ENCODE measurements around the gene SLC4A1.

SLC4A1 gene

DNA sequence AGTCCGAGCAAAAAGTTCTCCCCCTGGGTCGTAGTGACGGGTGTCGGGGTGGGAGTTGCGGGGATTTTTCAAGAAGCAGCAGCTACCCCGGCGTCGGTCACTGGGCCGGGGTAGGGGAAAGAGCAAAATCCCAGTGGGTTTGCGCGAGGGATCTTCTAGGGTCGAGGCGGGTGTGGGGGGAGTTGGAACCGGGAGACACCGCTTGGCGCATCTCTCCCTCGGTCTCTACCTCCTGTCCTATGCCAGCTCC is 46.1 kb downstream of the SLC4A1 start:
- Histone ChIP-seq H3K4me1 (ENCODE audit: control insufficient read depth, insufficient read depth, low read length) (peaks cover 14% of the 10 kb centered on the region), H3K36me3 (ENCODE audit: control insufficient read depth, insufficient read depth, low read length) (peaks cover under 1% of the 10 kb centered on the region), H3K4me3 (ENCODE audit: insufficient read depth, low read depth, low read length) (peak overlapping the region; percentile 72), H3K9me3 (ENCODE audit: control insufficient read depth, low read length) (no peaks in the 10 kb centered on the region), H3K27ac (ENCODE audit: insufficient read depth, low read depth, low read length, poor library complexity, severe bottlenecking) (no peak overlapping the region), H3K27me3 (ENCODE audit: control insufficient read depth, insufficient read depth, low read length, poor library complexity, severe bottlenecking) (no peaks in the 10 kb centered on the region)
- WGBS, 2 experiments = 0% methylated on average over 17 of the region's 17 CpGs

- no peaks in the 10 kb centered on the region for H3K27me3 ChIP-seq (ENCODE audit: control insufficient read depth, insufficient read depth, low read length, poor library complexity, severe bottlenecking)
- peaks cover 5% of the 10 kb centered on the region for H3K36me3 ChIP-seq (ENCODE audit: control insufficient read depth, insufficient read depth, low read length)
- H3K9me3 ChIP-seq (ENCODE audit: control insufficient read depth, low read length) = no peaks in the 10 kb centered on the region
- H3K27ac ChIP-seq (ENCODE audit: insufficient read depth, low read depth, low read length, poor library complexity, severe bottlenecking) = no peak overlapping the region
- H3K4me1 ChIP-seq (ENCODE audit: control insufficient read depth, insufficient read depth, low read length) = peaks cover 14% of the 10 kb centered on the region
- 0% methylated on average over 53 to 54 of the region's 54 CpGs for WGBS, 2 experiments
- peak overlapping the region; percentile 72 for H3K4me3 ChIP-seq (ENCODE audit: insufficient read depth, low read depth, low read length)
Measured at GRCh38 chr17:44221084-44221861, 46.7 kb downstream of the SLC4A1 start.

DNA sequence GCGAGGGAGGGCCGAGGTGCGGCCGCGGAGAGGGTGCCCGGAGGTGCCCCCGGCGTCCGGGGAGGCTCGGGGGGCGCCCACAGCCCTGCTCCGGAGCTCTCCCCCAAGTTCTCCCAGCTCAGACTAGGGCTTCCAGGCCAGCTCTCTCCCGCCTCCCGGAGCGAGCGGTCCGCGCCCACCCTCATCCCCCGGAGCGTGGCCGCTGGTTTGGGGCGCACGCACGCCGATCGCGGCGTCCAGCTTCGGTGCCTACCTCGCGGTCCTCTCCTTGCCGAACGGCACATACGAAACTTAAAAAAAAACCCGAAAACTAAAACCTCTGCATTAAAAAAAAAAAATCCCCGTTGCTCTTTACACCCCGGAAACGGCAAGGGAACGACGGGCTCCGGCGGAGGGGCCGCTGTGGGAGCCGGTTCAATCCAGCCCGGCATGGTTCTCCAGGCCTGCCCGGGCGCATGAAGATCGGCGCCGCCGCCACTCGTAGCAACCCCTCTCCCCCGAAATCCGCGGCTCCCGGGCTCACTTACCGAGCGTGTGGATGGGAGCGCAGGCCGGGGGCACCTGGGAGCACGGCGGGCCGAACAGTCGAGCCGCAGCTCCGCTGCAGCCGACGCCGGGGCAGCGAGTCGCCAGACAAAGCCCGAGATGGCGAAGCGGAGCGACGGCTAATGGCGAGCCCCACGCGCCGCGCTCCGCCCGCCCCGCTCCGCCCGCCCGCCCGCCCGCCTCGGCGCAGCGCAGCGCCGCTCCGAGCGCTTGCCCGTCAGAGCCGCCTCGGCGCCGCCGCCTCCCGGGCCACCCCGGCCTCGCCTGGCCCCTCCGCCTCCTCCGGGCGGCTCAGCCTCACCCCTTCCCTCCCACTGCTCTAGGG is 47.5 kb downstream of the SLC4A1 start:
- H3K9me3 ChIP-seq (ENCODE audit: control insufficient read depth, low read length) = no peaks in the 10 kb centered on the region
- WGBS, 2 experiments = 0% methylated on average over 108 of the region's 108 CpGs
- H3K4me1 ChIP-seq (ENCODE audit: control insufficient read depth, insufficient read depth, low read length) = peaks cover 14% of the 10 kb centered on the region
- peak overlapping the region; percentile 68 for H3K27ac ChIP-seq (ENCODE audit: insufficient read depth, low read depth, low read length, poor library complexity, severe bottlenecking)
- H3K4me3 ChIP-seq (ENCODE audit: insufficient read depth, low read depth, low read length) = peak overlapping the region; percentile 72
- H3K36me3 ChIP-seq (ENCODE audit: control insufficient read depth, insufficient read depth, low read length) = peaks cover 13% of the 10 kb centered on the region
- no peaks in the 10 kb centered on the region for H3K27me3 ChIP-seq (ENCODE audit: control insufficient read depth, insufficient read depth, low read length, poor library complexity, severe bottlenecking)

- Histone ChIP-seq H3K27ac (ENCODE audit: insufficient read depth, low read depth, low read length, poor library complexity, severe bottlenecking) (peak within 1 kb of the TSS; percentile 89), H3K9me3 (ENCODE audit: control insufficient read depth, low read length) (no peaks in the 10 kb centered on the region)
Measured at GRCh38 chr17:44219616-44220212, 48.2 kb downstream of the SLC4A1 start, which contains the start of gene UBTF. UBTF (minus strand) TSS chr17:44219675; CDS start chr17:44218229, 1,446 bp downstream.

GRCh38 chr17:44219108-44219615 is 48.8 kb downstream of the SLC4A1 start:
- no peaks in the 10 kb centered on the region for H3K9me3 ChIP-seq (ENCODE audit: control insufficient read depth, low read length)
- H3K27me3 ChIP-seq (ENCODE audit: control insufficient read depth, insufficient read depth, low read length, poor library complexity, severe bottlenecking) = no peaks in the 10 kb centered on the region
- peaks cover 14% of the 10 kb centered on the region for H3K4me1 ChIP-seq (ENCODE audit: control insufficient read depth, insufficient read depth, low read length)
- H3K4me3 ChIP-seq (ENCODE audit: insufficient read depth, low read depth, low read length) = peak overlapping the region; percentile 72
- H3K36me3 ChIP-seq (ENCODE audit: control insufficient read depth, insufficient read depth, low read length) = peaks cover 24% of the 10 kb centered on the region
- peak overlapping the region; percentile 89 for H3K27ac ChIP-seq (ENCODE audit: insufficient read depth, low read depth, low read length, poor library complexity, severe bottlenecking)
- 0% methylated on average over 73 of the region's 73 CpGs for WGBS, 2 experiments

More at GRCh38 chr17:44219616-44220212, 48.2 kb downstream of the SLC4A1 start, which contains the start of gene UBTF:
- WGBS, 2 experiments = 0 to 1% methylated on average over 76 of the region's 76 CpGs
- Histone ChIP-seq H3K27me3 (ENCODE audit: control insufficient read depth, insufficient read depth, low read length, poor library complexity, severe bottlenecking) (no peaks in the 10 kb centered on the region), H3K4me1 (ENCODE audit: control insufficient read depth, insufficient read depth, low read length) (peaks cover 14% of the 10 kb centered on the region), H3K36me3 (ENCODE audit: control insufficient read depth, insufficient read depth, low read length) (peaks cover 21% of the 10 kb centered on the region), H3K4me3 (ENCODE audit: insufficient read depth, low read depth, low read length) (peak within 1 kb of the TSS; percentile 72)

DNA sequence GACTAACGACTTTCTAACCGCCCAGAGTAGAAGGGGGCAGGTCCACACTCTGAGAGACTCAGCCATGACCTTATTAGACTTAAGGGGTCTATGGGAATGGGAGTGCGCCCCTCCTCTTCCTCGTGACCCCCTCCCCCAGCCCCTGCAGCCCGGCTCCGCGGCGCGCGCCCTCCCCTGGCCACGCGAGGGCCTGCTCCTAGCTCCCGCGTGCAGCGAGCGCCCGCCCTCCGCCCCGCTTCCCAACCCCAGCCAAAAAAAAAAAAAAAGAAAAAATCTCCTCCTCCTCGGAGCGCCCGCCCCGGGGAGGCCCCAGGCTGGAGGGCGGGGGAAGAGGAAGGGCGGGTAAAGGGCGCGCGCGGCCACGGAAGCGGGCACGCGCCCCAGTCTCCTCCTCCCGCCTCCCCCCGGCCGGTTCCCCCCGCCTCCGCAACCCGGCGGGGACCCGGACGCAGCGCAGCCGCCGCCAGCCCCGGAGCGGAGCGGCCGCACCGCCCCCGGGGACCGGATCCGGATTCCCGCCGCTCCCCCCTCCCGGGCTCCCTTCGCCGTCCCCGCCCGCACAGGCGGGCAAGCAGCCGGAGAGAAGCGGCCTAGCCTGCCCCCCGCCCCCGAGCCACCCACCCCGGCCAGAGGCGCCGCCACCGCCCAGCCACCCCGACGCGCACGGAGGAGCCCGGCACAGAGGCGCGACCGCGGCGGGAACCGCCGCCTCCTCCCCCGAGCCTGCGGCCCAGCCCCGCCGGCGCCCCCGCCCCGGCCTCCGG is 49.4 kb downstream of the SLC4A1 start:
- Histone ChIP-seq H3K27ac (ENCODE audit: insufficient read depth, low read depth, low read length, poor library complexity, severe bottlenecking) (peak overlapping the region; percentile 76), H3K4me3 (ENCODE audit: insufficient read depth, low read depth, low read length) (peak overlapping the region; percentile 72), H3K36me3 (ENCODE audit: control insufficient read depth, insufficient read depth, low read length) (peaks cover 24% of the 10 kb centered on the region), H3K27me3 (ENCODE audit: control insufficient read depth, insufficient read depth, low read length, poor library complexity, severe bottlenecking) (no peaks in the 10 kb centered on the region), H3K4me1 (ENCODE audit: control insufficient read depth, insufficient read depth, low read length) (peaks cover 14% of the 10 kb centered on the region), H3K9me3 (ENCODE audit: control insufficient read depth, low read length) (no peaks in the 10 kb centered on the region)
- WGBS, 2 experiments = 0% methylated on average over 88 to 89 of the region's 89 CpGs

- Histone ChIP-seq H3K4me3 (ENCODE audit: insufficient read depth, low read depth, low read length) (peak overlapping the region; percentile 72), H3K9me3 (ENCODE audit: control insufficient read depth, low read length) (no peaks in the 10 kb centered on the region), H3K36me3 (ENCODE audit: control insufficient read depth, insufficient read depth, low read length) (peaks cover 24% of the 10 kb centered on the region), H3K27me3 (ENCODE audit: control insufficient read depth, insufficient read depth, low read length, poor library complexity, severe bottlenecking) (no peaks in the 10 kb centered on the region), H3K27ac (ENCODE audit: insufficient read depth, low read depth, low read length, poor library complexity, severe bottlenecking) (peak overlapping the region; percentile 44), H3K4me1 (ENCODE audit: control insufficient read depth, insufficient read depth, low read length) (peaks cover 14% of the 10 kb centered on the region)
- 19% methylated on average over 10 of the region's 10 CpGs for WGBS, 2 experiments
Measured at GRCh38 chr17:44217738-44218343, 50.1 kb downstream of the SLC4A1 start.

GRCh38 chr17:44216694-44217093 is 51.2 kb downstream of the SLC4A1 start:
- WGBS, 2 experiments = 94 to 95% methylated on average over 5 of the region's 5 CpGs
- peaks cover 25% of the 10 kb centered on the region for H3K36me3 ChIP-seq (ENCODE audit: control insufficient read depth, insufficient read depth, low read length)
- no peaks in the 10 kb centered on the region for H3K27me3 ChIP-seq (ENCODE audit: control insufficient read depth, insufficient read depth, low read length, poor library complexity, severe bottlenecking)
- no peak overlapping the region for H3K27ac ChIP-seq (ENCODE audit: insufficient read depth, low read depth, low read length, poor library complexity, severe bottlenecking)
- no peak overlapping the region for H3K4me3 ChIP-seq (ENCODE audit: insufficient read depth, low read depth, low read length)
- peaks cover 14% of the 10 kb centered on the region for H3K4me1 ChIP-seq (ENCODE audit: control insufficient read depth, insufficient read depth, low read length)
- no peaks in the 10 kb centered on the region for H3K9me3 ChIP-seq (ENCODE audit: control insufficient read depth, low read length)

- Histone ChIP-seq H3K27me3 (ENCODE audit: control insufficient read depth, insufficient read depth, low read length, poor library complexity, severe bottlenecking) (no peaks in the 10 kb centered on the region), H3K27ac (ENCODE audit: insufficient read depth, low read depth, low read length, poor library complexity, severe bottlenecking) (no peak overlapping the region), H3K9me3 (ENCODE audit: control insufficient read depth, low read length) (no peaks in the 10 kb centered on the region), H3K4me1 (ENCODE audit: control insufficient read depth, insufficient read depth, low read length) (peaks cover 14% of the 10 kb centered on the region), H3K36me3 (ENCODE audit: control insufficient read depth, insufficient read depth, low read length) (peaks cover 29% of the 10 kb centered on the region), H3K4me3 (ENCODE audit: insufficient read depth, low read depth, low read length) (no peak overlapping the region)
- 94 to 99% methylated on average over 4 of the region's 5 CpGs for WGBS, 2 experiments
Measured at GRCh38 chr17:44216173-44216572, 51.8 kb downstream of the SLC4A1 start.

Measured in ectodermal cell (in vitro differentiated cells).